Stimulated activated CD4-positive, alpha-beta T cell treated with anti-CD3 and anti-CD28 coated beads, Interleukin-12 subunit alpha, Interleukin-12 subunit beta, amount 100 ng/mL, for 48 hours (primary cell): ENCODE results near the gene RGS1.
"Not testable (repeated sequence)": the region's sequence is repeated elsewhere in the genome, so short reads cannot be mapped to it uniquely, and the experiment has no call there.

Experiments
- DNase-seq, 3 donors: peaks; one replicate each; pipeline ENCODE4 v3.0.0-alpha.2; 2020; ENCODE audit warnings: low read depth in 2 of 3, low spot score in 1 of 3

The RGS1 gene

DNA sequence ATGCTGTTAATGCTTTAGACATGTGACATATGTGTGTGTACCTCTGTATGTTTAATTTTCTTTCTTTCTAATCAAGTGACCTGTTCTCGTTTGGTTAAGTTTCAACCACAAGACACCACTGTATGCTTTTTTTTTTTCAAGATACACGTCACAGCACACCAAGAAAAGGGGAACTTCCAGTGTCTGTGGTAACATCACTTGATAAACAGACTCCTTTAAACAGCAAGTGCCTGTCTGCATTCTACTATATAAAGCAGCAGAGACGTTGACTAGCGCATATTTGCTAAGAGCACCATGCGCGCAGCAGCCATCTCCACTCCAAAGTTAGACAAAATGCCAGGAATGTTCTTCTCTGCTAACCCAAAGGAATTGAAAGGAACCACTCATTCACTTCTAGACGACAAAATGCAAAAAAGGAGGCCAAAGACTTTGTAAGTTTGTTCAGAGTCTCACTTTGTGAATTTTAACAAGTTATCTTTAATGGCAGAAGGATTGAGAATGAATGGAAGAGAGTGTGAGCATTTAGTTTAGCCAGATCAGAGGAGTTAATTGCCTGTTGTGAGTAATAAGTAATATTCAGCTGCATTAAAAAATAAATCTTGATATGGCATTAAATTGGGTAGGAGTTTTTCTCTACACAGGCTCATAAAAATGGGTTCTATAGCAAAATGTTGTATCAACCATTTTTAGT, at the start of gene RGS1:
RGS1 (plus strand) TSS at position 275 of the 691 bp plus-strand sequence; CDS start at position 295, 20 bp downstream.
- no peak for DNase-seq

DNA sequence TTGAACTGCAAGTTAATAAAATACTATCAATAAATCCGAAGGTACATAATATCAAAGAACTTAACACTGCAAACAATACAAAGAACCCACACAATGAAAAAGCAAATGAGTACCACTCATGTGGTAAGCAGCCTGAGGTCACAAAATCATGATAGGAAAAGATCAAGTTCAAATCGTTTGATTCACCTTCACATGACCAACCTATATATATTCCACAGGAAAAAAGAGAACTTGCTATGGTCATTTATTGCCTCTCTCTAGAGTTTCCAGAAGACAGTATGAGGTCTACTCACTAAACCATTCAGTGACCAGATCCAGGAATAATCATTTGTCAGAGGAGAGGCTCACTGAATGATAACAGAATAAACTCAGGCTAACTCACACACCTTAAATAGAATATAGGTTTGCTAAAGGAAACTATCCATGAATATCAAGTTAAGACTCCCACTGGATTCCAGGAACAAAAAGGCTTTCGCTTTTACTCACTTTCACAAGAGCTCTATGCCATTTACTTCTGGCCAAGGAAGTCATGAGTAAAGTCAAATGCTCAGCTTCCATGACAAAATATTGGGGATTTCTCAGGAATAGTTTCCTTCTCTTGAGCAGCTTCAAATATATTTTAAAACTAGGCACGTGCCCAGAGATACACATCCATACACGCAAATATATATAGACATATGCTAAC, 48.3 kb upstream of the RGS1 start:
- no peak for DNase-seq

GRCh38 chr1:192527950-192528349, 47.6 kb upstream of the RGS1 start:
- no peak for DNase-seq

- DNase-seq, result no peak
Observed at GRCh38 chr1:192529031-192529755, 46.4 kb upstream of the RGS1 start.

GRCh38 chr1:192529811-192530210, 45.8 kb upstream of the RGS1 start:
- no peak for DNase-seq

DNA sequence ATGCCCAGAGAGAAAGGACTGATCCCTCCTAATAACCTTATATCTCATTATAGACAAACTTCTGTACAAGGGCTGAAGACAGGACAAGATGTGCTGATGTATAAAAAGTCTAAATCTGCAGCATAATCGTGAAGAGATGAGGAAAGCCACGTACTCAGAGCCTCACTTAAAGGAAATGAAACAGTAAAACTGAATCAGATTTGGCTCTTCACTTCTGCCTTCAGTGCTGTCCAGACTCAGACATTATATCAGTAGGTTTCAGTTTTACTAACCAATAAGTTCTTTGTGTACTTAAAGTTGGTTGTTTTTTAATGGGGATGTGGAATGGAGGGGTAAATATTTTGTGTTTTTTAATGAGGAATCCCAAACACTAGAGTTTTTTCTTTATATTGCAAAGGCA, 45.3 kb upstream of the RGS1 start:
- DNase-seq, result no peak

- DNase-seq, result not testable (repeated sequence)
Observed at GRCh38 chr1:192531037-192531703, 44.4 kb upstream of the RGS1 start.

DNA sequence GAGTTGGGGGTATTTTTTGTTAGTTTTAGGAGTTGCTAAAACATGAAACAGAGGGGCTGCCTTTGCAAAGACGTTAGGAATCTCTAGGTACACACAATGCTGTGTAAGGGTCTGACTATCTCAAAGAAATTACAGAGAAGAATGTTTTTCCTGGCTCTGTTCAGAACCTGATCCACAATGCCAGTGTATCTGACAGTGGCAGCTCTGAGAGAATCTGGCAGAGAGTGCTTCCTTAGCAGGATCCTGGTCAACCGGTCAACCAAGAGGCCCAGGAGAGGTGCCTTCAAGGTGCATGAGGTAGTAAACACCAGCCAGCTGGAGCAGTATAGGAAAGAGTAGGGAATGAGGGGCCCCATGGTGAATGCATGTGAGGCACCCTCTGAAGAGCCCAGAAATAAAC, 40.9 kb upstream of the RGS1 start:
- no peak for DNase-seq

GRCh38 chr1:192535916-192536664, 39.5 kb upstream of the RGS1 start:
- DNase-seq, result no peak

DNA sequence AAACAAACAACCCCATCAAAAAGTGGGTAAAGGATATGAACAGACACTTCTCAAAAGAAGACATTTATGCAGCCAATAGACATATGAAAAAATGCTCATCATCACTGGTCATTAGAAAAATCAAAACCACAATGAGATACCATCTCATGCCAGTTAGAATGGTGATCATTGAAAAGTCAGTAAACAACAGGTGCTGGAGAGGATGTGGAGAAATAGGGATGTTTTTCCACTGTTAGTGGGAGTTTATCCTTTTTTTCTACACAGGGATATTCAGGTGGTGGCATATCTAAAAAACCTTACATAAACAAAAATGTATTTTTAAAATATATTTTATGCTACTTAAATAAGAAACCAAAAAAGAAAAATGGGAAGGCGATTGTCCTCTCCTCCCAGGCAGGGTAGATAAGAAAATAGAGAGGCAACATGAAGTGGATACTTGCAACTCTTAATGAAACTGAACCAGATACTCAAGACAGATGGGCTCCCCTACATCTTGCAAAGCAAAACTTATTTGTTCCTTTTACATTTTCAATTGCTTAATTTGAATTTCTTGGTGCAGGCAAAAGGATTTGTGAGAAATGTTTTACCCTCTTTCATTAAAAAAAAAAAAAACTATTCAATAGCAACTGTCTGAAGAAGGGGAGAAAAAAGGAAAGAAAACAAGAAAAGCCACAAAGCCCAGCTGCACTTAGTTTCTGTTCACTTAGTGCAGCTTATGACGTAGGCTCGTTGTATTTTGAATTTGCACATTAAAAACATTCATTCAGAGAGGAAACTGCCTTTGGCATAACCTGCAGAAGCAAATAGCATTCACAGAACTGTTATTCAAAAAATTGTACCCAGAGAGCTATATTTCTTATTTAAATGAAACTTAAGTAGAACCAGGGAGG, 36.9 kb upstream of the RGS1 start:
- no peak for DNase-seq

DNA sequence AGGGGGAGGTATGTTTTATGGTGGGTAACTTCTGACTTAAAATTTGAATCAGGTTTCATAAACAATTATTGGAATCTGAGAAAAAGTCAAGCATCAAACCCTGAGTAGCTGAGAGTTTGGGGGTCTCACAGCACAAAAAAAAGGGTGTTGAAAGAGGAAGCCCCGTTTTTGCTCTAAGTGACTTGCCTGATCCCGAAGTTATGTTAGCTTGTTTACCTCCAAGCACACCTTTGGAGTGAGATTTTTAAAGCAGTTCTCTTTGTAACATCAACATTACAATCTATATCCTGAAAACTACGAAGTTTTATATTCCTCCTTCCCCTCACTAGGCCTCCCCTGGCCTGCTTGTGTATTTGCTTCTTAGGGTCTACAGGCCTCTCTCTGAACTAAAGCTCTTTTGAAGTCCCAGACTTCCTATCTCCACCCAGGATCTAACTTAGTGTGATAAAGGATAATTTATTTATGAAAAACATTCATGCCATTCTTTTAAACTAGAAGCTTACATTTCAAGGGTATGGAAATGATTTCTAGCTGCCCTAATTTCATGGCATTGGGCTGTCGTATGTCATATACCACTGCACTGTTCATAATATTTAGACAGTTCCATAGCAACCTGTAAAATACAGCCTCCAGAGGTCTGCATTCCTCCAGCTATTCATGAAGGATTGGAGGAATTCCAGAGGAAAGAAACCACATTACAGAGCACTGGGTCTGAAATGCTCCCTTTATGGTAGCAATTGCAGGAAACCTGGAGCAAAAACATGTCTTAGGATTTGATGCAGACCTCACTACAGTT, 36.1 kb upstream of the RGS1 start:
- DNase-seq, result no peak

- DNase-seq, result no peak
Observed at GRCh38 chr1:192543445-192543844, 32.1 kb upstream of the RGS1 start.

DNA sequence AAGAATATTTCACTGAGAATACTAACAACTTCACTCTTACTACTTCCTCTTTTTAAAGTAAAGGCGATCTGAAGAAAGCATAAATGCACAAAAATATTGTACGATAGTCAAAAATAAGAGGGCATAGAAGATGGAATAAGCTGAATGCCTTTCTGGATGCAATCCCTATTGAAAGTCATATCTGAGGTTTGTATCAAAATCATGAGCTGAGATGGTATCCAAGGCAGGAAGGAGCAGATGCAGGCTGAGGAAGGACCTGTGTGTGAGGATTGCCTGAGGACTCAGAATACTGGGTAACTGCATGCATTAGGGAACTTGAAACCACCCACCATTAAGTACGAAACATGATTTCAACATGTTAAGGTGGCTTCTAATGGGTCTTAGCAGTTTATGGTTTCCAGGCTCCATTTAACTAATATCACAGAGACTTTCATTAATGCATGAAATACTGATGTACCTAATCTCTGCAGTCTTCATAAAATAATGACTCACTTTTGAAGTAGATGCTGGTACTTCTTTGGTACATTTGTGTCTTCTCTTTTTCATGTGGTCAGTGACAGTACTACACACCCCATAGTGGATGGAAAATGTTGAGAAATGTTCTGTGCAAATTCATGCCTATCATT, 29.6 kb upstream of the RGS1 start:
- no peak for DNase-seq

- no peak for DNase-seq
Observed at GRCh38 chr1:192546596-192547190, 28.9 kb upstream of the RGS1 start.

DNA sequence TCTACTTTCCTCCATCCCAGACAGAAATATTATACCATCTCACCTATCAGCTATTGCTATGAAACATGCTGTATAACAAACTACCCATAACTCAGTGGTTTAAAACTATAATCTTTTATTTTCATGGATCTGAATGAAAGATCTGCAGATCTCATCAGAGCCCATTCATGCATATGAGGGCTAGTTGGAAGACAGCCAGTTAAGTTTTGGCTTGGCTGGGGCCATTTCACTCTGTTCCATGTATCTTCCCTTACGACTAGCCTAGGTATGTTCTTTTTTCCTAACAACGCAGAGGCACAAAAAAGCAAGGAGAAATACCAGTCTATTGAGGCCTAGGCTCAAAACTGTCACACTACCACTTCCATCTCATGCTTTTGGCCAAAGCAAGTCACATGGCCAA, 28.1 kb upstream of the RGS1 start:
- no peak for DNase-seq

DNA sequence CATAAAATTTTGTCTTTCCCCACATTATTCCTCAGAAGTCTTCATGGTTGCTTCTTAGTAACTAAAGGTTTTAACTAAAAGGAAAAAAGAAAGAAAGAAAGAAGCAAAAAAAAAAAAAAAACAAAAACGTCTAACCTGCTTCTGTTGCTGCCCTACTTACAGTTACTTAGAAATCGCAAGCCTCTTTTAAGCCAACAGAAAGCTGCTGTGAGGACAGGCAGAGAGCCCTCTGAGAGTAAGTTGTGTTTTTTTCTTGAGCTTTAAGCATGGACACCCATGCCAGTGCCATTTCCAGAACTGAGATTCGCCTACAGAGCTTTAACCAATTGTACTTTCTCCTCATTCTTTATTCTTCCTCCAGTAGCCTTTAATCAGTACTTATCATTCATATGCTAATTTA, 25.6 kb upstream of the RGS1 start:
- DNase-seq, result no peak

DNA sequence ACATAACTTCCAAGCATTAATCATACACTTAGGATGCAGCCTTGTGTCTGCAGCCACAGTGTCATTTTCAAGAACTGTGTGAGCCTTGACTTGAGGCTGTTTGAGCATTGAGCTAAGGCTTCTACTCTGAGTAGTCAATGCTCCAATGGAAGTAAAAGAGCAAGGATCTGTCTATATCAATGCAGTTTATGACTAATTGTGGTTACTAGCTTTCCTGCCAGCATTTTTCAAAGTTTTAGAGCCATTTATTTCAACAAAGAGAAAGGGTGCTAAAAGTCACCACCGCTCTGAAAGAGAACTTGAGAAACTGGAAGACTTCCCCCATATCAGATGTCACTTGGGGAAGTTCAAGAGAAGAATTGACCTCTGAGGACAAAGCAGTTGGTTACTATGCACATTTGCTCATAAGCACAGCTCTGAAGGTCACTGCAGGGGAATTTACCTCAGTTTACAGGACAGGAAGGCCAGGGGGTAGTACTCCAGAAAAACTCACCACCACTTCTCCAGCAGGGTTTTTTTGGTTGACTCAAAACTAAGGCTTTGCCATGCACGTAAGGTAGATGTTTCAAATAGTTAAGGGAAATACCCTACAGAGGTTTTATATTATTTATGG, 24.5 kb upstream of the RGS1 start:
- no peak for DNase-seq

DNA sequence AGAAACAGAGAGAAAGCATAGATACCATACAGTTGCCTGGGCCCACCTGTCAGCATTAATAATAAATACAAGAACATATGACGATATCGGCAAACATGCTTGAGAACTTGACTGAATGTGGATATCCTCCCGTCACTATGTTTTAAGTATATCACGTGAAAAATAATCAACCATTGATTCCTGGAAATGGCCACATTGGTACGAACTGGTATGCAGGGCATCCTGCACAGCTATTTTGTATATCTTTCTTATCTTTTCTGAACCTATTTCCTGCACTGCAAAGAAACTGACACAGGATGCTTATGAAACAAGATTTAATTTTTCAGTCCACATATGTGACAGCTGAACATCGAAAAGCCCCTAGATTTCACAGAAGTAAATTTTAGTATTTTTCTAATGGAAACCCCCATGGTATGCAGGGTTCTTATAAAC, 22.8 kb upstream of the RGS1 start:
- DNase-seq, result no peak
